Ishikawa (cell line): ENCODE results near the gene LRRTM4.

ENCODE experiments used
- CEBPB ChIP-seq: IDR thresholded peaks from 2 replicates; pipeline ENCODE4 v1.6.1; 2012
- EP300 ChIP-seq: IDR thresholded peaks from 2 replicates; pipeline ENCODE4 v1.6.1; 2012; ENCODE audit warnings: borderline replicate concordance
- FOXM1 ChIP-seq: IDR thresholded peaks from 2 replicates; pipeline ENCODE4 v1.6.1; 2012; ENCODE audit warnings: low read depth, borderline replicate concordance
- MAX ChIP-seq: IDR thresholded peaks from 2 replicates; pipeline ENCODE4 v1.6.1; 2012
- NFIC ChIP-seq: IDR thresholded peaks from 2 replicates; pipeline ENCODE4 v1.6.1; 2012
- RAD21 ChIP-seq: IDR thresholded peaks from 2 replicates; pipeline ENCODE4 v1.6.1; 2012; ENCODE audit warnings: low read depth
- REST ChIP-seq: IDR thresholded peaks from 2 replicates; pipeline ENCODE4 v1.6.1; 2012; ENCODE audit warnings: low read depth, mild to moderate bottlenecking
- TAF1 ChIP-seq: IDR thresholded peaks from 2 replicates; pipeline ENCODE4 v1.6.1; 2012; ENCODE audit warnings: low read depth, mild to moderate bottlenecking
- USF1 ChIP-seq: IDR thresholded peaks from 2 replicates; pipeline ENCODE4 v1.6.1; 2012
- YY1 ChIP-seq: IDR thresholded peaks from 2 replicates; pipeline ENCODE4 v1.6.1; 2012; ENCODE audit warnings: low read depth

- no peak for TF ChIP-seq FOXM1
- TF ChIP-seq TAF1, result no peak
- no peak for TF ChIP-seq NFIC
- TF ChIP-seq YY1, result no peak
- no peak for TF ChIP-seq MAX
- TF ChIP-seq USF1, result no peak
- no peak for TF ChIP-seq EP300
- TF ChIP-seq REST, result no peak
- TF ChIP-seq CEBPB, result no peak
- no peak for TF ChIP-seq RAD21
Observed at GRCh38 chr2:77001895-77002294, 520.3 kb downstream of the LRRTM4 start.
